Activated CD4-positive, alpha-beta T cell treated with anti-CD3 and anti-CD28 coated beads, Interleukin-2, amount 50 U/mL, for 1 hour (primary cell): Measurements from ENCODE around the gene MDK.

Source experiments
- DNase-seq: peaks from one replicate; pipeline ENCODE4 v3.0.0-alpha.2; 2020

Gene MDK, protein sequence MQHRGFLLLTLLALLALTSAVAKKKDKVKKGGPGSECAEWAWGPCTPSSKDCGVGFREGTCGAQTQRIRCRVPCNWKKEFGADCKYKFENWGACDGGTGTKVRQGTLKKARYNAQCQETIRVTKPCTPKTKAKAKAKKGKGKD

GRCh38 chr11:46381048-46381818, at the start of gene MDK:
TSS of gene MDK (plus strand) at chr11:46381669. CDS start at chr11:46382058, 389 bp downstream.
- no peak for DNase-seq

DNA sequence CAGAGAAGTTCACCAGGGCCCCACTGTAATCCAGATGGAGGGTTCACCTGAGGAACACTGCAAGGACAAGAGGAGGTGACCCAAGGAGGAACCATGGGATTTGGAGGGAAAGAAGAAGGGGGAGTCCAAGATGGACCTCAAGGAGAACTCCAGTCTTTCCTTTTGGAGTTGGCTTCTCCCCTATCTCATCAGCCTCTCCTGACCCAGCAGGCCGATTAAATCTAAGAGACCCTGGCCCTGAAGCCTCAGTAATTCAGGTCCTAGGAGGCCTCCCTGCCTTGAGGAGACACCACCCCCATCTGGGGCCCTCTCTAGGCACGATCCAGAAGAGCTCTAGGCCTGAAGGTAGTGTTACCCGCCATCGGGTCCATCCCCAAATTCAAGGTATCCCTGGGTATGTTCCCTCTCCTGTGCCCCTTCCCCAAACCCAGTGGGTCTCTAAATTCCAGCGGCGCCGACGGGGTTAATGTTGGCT, 49.3 kb upstream of the MDK start:
- DNase-seq, result no peak

GRCh38 chr11:46332568-46333393, 48.7 kb upstream of the MDK start:
- DNase-seq, result peak; percentile 48

- peak; percentile 32 for DNase-seq
Observed at GRCh38 chr11:46333394-46333947, 48.0 kb upstream of the MDK start.

- DNase-seq, result no peak
Observed at GRCh38 chr11:46334211-46334610, 47.3 kb upstream of the MDK start.

DNA sequence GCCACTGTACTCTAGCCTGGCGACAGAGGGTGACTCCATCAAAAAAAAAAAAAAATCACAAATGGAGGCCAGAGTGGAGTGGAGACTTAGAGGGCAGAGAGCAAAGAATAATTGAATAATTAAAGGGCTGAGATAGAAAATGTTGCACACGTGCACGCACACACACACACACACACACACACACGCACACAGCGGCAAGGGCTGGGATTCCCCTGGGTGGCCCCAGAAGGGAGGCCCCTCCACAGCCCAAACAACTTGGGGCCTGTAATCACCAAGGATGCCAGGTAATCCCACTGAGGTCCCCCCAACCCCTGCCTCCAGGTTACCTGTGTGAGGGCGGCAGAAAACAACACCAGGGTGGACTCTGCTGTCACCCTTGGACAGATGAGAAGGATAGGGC, 46.2 kb upstream of the MDK start:
- DNase-seq, result no peak

GRCh38 chr11:46335890-46336562, 45.4 kb upstream of the MDK start:
- no peak for DNase-seq

GRCh38 chr11:46336563-46337180, 44.8 kb upstream of the MDK start:
- no peak for DNase-seq

DNA sequence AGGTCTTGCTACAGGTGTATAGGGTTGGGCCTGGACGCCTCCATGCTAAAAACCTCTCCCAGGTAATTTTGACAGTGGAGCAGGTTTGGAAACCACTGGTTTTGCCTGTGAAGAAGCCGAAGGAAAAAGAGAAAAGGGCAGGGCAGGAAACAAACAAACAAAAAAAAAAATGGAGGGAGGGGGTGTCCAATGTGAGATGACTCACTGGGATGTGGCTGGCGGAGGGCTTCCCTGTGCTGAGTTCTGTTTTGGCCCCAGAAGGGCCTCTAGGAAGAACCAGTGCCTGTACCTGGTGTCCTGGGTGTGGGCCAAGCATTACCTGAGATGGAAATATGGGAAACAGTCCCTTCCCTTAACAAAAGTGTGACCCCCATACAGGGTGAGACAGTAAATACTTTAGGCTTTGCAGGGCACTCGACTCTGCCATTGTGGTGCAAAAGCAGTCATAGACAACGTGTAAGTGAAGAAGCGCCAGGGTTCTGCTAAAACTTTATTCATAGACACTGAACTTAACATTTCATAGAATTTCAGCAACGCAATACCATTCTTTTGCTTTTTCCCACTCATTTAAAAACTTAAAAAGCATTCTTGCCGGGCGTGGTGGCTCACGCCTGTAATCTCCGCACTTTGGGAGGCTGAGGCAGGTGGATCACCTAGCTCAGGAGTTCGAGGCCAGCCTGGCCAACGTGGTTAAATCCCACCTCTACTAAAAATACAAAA, 43.7 kb upstream of the MDK start:
- no peak for DNase-seq

DNA sequence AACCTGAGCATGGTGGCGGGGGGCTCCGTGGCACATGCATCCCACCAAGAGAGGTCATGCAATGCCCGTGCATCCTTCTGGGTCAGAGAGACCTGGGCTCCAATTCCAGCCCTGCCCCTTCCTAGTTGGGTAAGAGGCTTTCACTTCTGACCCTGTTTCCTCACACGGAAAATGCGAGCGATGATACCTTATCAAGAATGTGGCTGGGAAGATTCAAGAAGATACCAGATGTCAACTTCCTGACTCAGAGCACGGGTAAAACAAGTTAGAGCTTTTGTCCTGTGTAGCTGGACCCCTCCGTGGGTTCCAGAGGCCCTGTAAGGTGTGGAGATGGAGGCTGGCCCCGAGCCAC, 42.9 kb upstream of the MDK start:
- DNase-seq, result no peak

DNA sequence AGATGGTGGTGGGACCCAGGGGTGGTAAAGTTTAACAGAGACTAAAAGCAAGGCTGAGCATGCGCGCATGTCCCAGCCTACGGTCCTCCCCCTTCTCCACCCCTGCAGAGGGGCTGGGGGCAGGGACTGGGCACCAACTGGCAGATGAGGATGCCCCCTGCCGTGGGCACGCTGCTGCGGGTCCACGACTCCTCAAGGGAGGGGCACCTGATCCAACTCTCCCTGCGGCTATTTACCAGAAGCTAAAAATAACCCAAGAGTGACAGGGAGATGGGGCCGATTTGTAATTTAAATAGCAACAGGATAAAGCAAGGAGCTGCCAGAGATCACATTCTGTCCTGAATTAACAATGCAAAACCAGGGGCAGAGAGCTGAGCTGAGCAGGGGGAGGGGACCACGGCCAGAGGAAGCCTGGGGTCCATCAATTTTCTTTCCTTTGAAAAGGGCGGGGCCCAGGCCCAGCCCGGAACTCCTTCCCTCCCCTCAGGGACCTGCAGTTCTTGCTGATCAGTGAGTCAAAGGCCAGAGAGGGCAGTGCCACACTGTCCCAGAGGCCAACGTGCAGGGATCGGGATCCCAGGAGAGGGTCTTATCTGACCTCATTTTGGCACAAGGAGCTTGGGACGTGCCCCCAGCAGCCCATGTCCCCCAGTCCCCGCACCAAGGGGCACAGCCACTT, 42.3 kb upstream of the MDK start:
- no peak for DNase-seq

GRCh38 chr11:46339816-46340215, 41.7 kb upstream of the MDK start:
- DNase-seq, result no peak

DNA sequence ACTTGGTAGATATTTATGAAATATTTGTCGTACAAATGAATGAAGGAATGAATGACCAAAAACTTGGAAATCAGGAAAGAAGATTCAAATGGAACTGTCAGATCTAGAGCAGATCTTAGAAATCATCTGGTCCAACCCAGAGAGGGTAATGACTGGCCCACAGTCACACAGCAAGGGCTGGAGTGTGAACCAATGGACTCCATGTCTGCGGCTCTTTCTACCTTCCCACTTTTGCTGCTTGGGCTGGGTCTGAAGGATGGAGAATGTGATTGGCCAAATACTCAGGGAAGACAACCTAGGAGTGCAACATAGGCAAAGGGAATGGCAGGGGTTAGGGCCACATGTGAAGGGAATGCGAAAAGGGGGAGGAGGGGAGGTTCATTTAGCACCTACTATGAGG, 40.0 kb upstream of the MDK start:
- no peak for DNase-seq

GRCh38 chr11:46342239-46342638, 39.2 kb upstream of the MDK start:
- DNase-seq, result peak; percentile 20

- no peak for DNase-seq
Observed at GRCh38 chr11:46343520-46343919, 37.9 kb upstream of the MDK start.

GRCh38 chr11:46345131-46345597, 36.3 kb upstream of the MDK start:
- no peak for DNase-seq

- no peak for DNase-seq
Observed at GRCh38 chr11:46345881-46346484, 35.5 kb upstream of the MDK start.

DNA sequence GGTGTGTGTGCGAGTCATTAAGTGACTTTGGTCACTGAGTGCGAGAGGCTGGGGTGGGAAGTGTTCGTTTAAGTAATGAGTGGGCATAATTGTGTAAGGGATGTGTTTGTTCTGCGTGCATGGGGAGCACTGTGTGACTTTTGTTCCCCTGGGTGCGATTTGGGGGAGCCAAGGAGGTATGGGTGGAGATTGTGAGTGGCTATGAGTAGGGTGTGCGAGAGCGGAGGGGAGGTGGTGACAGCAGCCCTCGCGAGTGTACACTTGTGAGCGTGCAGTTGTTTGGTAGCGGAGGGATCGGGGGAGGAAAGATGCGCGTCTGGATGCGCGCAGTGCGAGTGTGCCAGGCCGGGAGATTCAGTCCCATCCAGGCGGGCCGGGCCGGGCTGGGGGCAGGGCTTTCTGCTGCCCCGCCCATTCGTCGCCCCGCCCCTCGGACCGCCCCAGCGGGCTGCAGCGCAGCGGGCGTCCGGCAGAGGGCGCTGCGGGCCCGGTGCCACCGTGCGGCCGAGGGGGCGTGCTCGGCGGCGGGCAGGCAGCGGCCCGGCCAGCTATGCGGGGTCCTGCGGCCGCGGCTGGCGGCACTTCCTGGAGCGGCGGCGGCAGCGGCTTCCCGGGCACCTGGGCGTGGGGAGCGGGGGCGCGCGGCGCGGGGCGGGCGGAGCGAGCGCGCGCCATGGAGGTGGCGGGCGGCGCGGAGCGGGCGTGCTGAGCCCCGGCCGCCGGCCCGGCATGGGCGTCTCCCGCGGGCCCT, 34.4 kb upstream of the MDK start, which contains the start of gene DGKZ:
DGKZ (plus strand) TSS at position 578 of the 751 bp plus-strand sequence. CDS start 197 bp downstream, outside the sequence.
- peak; percentile 87 for DNase-seq

DNA sequence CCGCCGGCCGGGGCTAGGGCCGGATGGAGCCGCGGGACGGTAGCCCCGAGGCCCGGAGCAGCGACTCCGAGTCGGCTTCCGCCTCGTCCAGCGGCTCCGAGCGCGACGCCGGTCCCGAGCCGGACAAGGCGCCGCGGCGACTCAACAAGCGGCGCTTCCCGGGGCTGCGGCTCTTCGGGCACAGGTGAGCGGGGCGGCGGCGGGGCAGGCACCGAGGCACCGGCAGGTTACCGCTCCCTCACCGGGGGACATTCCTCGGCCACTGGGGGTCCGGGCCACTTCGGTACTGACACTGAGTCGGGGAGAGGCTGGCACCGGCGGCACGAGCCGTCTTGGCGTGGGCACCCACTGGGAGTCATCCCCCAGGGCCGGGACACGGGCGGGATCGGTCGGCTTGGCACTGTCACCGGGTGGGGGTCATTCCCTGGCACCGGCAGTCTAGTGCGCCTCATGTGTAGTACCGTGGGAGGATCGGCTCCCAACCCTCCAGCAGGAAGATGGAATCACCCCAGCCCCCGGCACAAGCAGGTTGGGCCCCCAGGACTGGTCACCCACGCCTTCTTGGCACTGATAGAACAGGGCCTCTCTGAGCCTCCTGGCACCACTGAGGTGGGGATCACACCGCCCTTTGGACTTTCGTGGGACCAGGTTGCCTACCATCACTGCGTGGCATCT, 33.7 kb upstream of the MDK start:
- peak; percentile 23 for DNase-seq
